ENCODE data around the gene DRP2.

GRCh38 chrX:101287402-101287801 is 67.8 kb downstream of the DRP2 start:
- TF ChIP-seq CTCF (IDR thresholded peaks at IDR 0.05; ENCODE audit: low read depth, low read length) (peak; percentile 57), EZH2phosphoT487 (IDR thresholded peaks at IDR 0.05; ENCODE audit: low read depth) (no peak)
